ENCODE measurements around the gene MMP25.

- TF ChIP-seq CTCF (IDR thresholded peaks at IDR 0.05) (no peak), POLR2A (IDR thresholded peaks at IDR 0.05) (no peak)
These were observed 39.7 kb downstream of the MMP25 start for GRCh38 chr16:3085868-3086595.
